Hematopoietic multipotent progenitor cell (in vitro differentiated cells): ENCODE results near the gene CTNNA2. TPM values are rescaled to one million over a fixed set of nuclear protein-coding genes. Genes with fewer than 3 reads are reported as not detected.

Experiments used
- DNase-seq, 3 donors: peaks; one replicate each; pipeline ENCODE4 v3.0.0-alpha.2; 2011 to 2015; ENCODE audit warnings: low read depth in 2 of 3, low spot score in 2 of 3
- total RNA-seq: library from RNA; depleted of rRNA; stranded (reverse); fragments of >200 nt; gene quantifications from one replicate; pipeline ENCODE4 v1.2.3, GENCODE V29; 2012

The CTNNA2 gene
- total RNA-seq, 1 donor = not detected

DNA sequence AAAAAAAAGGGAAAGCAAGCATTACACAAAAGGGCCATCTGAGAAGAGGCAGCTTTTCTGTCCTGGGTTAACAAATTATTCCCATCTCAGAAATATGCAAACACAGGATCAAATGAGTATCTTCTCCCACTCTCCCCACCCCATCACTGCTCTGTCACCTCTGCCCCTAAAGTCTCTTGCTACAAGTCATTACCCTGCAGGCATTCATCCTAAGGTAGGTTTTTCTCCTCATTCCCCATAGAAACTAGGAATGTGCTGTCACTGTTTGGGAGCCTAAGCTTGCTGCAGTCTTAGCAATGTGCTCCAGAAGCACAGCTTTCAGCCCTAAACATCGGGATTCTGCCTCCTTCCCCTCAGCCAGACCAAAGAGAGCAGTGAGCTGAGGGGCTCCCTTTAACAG lies 788.1 kb downstream of the CTNNA2 start:
- no peak for DNase-seq

DNA sequence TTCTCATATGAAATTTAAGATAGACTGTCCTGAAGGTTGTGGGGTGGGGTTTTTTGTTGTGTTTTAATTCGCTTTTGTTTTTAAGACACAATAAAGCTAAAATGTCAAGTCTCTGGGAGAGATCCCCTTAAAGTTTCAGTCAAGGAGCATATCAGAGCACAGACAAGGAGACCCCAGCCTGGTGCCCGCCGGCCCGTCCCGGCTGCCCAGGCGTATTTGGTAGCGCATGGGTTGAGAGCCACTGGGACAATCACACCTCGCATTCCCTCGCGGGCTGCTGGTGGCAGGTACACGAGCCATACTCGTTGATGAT lies 789.1 kb downstream of the CTNNA2 start:
- DNase-seq = no peak

DNA sequence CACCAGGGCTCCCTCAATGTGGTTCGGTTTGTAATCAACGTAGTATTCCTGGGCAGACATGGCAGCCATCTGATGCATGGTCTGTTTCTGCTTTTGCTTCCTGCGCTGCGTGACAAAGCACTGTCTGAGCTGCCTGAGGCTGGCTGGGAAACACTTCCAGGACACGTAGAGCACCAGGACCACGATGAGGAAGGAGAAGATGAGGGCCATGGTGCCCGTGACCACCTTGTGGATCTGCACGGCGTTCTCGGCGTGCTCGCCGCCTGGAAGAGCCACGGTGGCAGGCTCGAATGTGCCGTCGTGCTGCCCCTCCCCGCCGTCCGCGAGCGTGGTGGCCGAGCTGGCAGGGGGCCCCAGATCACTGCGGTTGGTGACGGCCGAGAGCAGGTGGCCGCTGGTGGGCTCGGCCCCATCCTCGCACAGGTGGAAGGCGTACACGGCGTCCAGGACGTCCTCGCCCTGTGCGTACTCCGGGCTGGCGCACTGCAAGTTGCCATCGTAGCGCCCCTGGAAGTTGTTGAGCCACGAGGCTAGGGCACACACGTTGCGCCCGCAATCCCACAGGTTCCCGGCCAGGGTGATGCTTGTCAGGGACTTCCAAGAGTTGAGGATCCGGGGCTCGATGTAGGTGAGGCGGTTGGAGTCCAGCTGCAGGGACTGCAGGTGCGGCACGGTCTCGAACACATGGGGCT lies 789.6 kb downstream of the CTNNA2 start:
- DNase-seq = peak in 1 of 3 donors; percentile 44

GRCh38 chr2:80303006-80303908 lies 790.4 kb downstream of the CTNNA2 start:
- DNase-seq = peak in 1 of 3 donors; percentile 21

DNA sequence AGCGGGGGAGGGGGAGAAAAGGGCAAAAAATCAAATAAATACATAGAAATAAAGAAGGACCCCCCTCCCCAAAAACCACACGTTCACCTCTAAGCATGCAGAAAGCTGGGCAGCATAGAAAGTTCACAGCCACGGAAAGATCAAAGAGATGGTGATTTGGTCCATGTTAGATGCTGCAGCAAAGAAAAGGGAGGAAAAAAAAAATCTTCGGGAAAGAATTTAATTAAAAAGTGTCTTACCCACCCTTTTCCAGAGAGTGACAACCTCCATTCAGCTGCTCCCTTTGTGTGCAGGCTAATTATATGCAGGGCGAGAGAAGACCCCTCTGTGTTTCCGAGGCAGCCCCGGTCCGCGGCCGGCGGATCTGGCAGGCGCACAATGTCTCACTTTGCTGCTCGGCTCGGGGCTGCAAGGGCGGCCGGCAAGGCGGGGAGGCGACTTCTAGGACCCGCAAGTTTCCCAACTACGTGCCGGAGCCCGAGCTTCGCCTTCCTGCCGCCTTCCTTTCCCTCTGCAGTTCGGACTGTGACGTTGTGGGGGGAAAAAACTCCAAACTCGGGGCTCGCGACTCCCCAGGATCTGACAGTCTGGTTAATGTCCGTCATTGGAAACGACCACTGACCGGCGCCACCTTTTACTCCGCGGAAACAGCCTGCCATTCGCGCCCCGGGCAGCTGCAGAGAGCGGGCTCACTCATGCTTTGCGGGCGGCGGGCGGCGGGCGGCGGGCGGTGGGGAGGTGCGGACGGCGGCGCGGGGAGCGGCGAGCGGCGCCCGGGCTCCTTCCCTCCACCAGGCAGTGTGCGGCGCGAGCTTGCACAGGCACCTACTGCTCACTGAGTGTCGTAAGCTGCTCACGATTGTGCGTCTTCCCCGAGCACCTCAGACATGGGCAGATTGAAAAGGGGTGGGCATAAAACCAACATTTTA lies 791.3 kb downstream of the CTNNA2 start, which contains the start of gene LRRTM1:
LRRTM1 (minus strand) TSS at position 844 of the 929 bp plus-strand sequence. CDS start 933 bp downstream, outside the sequence.
- DNase-seq = peak in 1 of 3 donors; percentile 38

GRCh38 chr2:80311304-80311703 lies 798.5 kb downstream of the CTNNA2 start:
- DNase-seq = no peak

DNA sequence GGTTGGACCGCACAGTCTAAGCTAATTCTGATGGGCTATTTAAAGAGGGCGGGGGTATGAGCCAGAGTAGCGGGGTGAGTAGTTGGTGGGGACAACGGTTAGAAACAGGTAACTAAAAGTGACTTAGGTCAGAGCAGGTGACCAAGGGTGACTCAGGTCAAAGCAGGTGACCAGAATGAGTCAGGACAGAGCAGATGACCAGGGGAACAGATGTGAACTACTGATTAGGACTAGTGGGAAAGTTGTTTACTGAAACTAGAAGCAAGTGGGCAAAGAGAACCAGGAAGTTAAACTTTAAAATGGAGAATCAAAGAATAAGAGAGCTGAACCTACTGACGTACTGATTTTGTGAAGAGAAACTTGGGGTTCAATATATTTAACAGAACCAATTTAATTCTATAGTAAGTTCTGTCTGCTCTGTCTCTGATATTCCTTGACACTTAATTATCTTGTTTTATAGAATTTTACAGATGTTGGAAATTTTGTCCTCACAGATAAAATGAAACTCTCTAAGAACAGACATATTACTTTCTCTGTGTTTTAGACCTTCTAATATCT lies 799.5 kb downstream of the CTNNA2 start:
- DNase-seq = no peak

DNA sequence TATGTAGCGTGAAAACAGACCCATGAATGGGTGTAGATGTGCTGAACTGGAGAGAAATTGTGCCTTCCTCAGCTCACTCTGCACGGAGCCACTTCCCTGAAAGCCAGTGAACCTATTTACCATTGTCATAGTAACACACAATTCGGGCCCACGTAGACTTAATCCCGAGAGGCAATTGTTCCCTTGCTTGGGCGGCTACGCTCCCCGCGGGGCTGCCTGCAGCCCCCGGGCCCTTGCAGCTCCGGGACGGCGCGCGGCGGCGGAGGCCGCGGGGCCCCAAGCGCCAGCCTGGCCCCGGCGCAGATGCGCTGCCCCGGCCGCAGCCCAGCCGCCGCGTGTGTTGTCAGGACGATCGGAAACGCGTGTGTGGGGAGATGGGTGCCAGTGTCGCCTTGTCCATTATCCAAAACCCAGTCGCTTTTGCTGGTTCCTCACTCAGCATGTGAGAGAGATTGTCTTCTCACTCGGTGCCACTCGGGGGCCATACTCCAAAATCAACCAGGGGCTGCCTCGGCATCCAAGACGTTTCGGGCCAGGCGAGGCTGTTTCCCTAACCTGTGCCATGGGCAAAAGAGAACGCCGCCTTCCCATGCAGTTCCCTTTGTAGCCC lies 809.6 kb downstream of the CTNNA2 start:
- peak in 1 of 3 donors; percentile 31 for DNase-seq

DNA sequence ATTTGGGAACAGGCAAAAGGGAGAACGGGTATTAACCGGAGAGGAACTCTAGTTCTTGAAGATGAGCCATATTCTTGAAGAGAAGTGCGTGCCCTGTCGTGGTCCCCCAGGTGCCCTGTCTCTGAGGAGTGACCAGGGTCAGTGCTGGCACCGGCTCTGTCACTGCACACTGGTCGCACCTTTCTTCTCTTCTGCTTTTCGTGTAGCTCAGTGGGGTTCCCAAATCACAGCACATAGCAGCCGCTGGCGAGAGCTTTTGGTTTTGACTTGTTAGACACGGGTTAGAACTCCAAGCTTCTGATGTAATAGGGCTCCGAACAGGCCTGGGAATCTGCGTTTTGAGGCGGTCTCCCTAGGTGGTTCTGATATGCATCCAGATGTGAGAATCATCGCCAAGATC lies 810.1 kb downstream of the CTNNA2 start:
- no peak for DNase-seq

DNA sequence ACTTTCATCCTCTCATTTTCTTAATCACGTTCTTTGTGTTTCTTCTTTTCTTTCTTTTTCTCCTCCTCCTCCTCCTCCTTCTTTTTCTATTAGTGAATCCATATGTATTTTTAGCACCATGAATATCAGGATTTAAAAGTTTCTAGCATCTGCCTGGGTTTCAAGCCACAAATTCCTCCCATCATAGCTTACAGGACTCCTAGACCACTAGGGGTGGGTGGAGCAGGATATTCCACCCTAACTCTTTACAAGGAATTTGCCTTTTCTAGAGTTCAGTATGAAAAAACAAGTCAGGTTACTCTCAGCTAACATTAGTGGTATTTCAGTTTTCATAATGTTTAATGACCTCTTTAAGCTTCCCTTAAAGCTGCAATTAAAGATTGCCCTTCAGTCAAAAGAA lies 810.8 kb downstream of the CTNNA2 start:
- no peak for DNase-seq

- no peak for DNase-seq
Measured at GRCh38 chr2:80324525-80324924, 811.7 kb downstream of the CTNNA2 start.

GRCh38 chr2:80326214-80326613 lies 813.4 kb downstream of the CTNNA2 start:
- DNase-seq = peak in 1 of 3 donors; percentile 66

DNA sequence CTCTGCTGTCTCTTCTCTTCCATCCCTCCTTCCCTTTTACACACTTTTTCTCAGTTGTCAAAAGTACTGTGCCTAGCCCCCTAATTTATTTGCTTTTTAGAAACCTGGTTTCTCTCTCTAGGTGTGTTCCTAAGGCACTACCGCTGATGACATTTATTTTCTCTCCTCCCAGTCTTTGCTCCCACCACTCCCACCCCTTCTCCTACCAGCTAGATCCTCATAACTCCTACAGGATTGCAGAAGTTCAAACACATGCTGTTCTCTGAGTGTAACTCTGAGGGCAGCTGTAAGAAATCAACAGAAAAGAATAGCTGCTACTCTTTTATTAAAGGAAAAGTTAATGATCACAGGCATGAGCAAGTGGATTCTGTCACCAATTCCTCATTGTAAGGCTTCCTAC lies 814.0 kb downstream of the CTNNA2 start:
- DNase-seq = no peak

DNA sequence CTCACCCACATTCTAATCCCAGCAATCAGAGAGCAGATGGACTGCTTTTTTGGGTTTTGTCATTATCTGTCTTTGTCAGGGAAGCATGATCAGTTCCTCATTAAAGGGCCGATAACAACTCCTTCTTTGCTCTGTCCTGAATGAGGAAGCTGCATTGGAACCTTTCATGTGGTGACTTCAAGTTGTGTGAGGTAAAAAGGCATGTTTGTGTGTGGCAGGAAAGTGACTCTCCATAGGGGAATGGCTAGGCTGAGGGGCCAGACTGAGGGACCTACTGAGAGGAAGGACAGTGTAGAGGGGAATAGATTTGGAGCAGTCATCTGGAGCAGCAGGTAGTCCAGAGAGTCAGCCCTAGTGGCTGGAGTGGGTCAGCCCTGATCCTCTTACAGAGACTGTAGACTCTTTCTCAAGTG lies 815.3 kb downstream of the CTNNA2 start:
- peak in 2 of 3 donors; percentile 15 to 62 for DNase-seq

- DNase-seq = peak in 1 of 3 donors; percentile 26
Measured at GRCh38 chr2:80329491-80329890, 816.6 kb downstream of the CTNNA2 start.

GRCh38 chr2:80330527-80331450 lies 817.9 kb downstream of the CTNNA2 start:
- DNase-seq = no peak

DNA sequence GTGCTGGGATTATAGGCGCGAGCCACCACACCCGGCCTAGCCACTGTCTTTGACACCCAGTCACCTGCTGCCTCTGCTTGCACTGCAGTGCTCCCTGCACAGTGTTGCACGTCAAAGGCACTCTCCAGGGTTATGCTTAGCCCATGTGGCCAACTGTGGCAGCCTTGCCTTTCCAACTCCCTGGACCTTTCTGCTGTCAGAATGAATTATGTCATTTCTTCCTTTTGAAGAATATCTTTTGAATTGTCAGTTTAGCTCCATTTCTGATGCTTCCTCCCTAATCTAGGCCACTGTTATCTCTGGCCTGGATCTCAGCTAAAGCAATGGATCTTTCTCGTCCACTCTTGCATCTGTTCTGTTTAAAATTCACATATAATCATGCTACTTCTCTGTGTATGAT lies 821.0 kb downstream of the CTNNA2 start:
- DNase-seq = no peak

- DNase-seq = no peak
Measured at GRCh38 chr2:80335411-80335810, 822.6 kb downstream of the CTNNA2 start.

DNA sequence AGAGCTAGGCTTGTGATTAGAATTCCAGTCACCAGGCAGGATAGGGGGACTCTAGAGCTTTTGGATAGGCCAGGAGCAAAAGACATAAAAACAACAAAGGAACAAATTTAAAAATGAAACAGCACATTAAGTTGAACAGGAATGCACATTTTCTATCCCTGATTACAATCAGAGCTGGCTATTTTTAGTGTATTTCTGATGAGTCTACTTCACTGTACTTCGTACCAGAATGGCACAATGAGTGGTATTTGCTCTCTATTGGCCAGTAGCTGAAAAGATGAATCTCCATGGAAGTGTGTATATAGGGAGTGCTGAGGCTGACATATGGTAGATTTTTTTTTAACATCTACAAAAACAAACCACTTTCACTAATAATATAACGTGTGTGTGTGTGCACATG lies 825.9 kb downstream of the CTNNA2 start:
- DNase-seq = no peak
